NCI-H774 (cell line): ENCODE measurements around the gene RHD.
"Not testable (repeated sequence)": the region's sequence is repeated elsewhere in the genome, so short reads cannot be mapped to it uniquely, and the experiment has no call there.

Source experiments
- DNase-seq: peaks from one replicate; lab custom pipeline; 2025; lab: John Stamatoyannopoulos, UW

RHD gene

DNA sequence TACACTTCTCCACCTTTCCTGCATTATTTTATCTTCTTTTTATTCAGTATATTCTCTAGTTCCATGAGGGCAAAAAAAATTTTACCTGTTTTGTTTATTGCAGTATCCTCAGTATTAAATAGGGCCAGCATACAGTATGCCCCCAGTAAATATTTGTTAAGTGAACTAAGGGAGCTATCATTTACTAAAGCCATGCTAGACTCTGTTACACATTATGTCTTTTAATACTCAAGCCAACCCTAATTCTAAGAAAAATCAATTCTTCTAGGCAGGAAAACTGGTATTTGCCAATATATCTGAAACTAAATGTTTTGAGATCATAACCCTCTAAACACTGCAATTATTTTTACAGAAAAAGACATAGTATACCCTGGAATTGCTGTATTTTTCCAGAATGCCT lies 84.1 kb downstream of the RHD start:
- DNase-seq, result no peak

DNA sequence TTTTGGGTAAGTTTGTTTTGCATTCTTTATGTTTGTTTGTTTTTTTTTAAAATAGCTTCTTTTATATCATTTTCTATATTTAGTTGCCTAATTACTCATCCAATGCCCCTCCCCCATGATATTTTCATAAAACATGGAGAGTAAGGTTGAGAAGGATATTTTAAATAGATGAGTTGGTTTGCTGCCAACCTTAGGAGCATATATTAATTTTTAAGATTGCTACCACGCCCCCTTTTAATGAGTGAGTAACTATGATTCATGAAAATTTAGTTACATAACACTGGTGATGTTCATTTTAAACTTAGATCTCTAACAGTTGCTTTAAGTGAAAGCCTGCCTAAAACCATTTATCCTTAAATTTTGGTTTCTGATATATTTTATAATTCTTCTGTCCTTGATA lies 84.5 kb downstream of the RHD start:
- no peak for DNase-seq

DNA sequence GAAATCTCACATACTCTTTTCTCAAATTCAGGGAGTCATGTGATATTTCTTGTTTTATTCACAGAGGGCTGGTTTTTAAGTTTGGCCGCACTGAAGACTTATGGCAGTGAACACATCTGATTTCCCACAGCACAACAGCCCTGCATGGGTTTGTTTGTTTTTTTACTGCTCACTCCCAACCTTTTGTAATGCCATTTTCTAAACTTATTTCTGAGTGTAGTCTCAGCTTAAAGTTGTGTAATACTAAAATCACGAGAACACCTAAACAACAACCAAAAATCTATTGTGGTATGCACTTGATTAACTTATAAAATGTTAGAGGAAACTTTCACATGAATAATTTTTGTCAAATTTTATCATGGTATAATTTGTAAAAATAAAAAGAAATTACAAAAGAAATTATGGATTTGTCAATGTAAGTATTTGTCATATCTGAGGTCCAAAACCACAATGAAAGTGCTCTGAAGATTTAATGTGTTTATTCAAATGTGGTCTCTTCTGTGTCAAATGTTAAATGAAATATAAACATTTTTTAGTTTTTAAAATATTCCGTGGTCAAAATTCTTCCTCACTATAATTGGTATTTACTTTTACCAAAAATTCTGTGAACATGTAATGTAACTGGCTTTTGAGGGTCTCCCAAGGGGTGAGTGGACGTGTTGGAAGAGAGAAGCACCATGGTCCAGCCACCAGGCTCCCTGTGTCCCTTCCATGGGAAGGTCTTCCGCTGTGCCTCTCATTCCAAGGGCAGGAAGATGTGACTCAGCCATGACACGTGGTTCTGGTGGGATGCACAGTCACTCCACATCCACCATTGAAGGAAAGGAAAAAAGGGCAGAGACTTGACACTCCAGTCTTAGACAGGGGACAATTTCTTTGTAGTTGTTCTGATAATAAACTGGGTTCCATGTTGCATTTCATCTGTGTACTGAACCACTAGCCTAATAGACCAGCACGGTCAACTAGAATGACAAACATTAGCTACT lies 88.6 kb downstream of the RHD start:
- no peak for DNase-seq

DNA sequence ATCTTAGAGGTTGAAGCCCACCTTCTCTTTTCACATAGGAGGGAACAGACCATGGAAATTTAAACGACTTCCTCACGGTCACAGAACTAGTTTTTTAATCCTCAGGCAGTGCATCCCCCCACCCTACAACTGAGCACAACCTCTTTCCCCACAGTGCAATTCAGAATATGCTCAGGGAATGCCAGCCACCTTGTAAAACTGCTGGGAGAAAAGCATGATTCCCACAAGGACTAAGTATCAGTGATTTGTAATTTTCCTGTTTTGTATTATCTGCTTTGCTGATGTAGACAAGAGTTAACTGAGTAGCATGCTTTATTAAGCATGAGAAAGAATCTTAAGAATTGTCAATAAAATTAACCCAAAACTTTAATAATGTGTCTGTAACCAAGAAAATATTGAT lies 89.6 kb downstream of the RHD start:
- no peak for DNase-seq

DNA sequence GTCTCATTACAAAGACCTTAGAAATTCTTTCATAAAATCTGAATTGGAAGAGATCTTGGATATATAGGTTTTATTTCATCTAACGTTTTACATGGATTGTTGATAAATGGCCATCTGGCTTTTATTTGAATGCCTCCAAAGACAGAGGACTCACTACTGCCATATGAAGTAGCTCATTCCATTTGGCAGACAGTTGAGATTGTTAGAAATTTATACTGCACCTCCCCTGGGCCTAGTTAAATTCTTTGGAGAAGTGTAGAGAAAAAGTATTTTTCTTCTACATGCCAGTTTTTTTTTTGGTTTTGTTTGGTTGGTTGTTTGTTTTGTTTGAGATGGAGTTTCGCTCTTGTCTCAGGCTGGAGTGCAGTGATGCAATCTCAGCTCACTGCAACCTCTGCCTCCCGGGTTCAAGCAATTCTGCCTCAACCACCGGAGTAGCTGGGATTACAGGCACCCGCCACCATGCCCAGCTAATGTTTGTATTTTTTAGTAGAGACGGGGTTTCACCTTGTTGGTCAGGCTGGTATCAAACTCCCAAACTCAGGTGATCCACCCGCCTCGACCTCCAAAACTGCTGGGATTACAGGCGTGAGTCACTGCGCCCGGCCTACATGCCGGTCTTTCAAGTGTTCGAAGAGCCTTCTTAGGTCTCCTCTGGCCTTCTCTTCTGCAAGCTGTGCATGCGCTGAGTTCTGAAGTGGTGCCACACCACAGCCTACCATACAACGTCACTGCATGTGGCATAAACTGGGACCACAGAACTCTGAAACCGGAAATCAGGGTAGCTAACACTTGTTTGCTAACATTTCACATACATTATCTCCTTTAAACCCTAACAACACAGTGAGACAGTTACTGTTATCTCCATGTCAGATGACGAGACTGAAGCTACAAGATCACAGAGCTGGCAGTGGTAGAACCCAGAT lies 90.6 kb downstream of the RHD start:
- not testable (repeated sequence) for DNase-seq

DNA sequence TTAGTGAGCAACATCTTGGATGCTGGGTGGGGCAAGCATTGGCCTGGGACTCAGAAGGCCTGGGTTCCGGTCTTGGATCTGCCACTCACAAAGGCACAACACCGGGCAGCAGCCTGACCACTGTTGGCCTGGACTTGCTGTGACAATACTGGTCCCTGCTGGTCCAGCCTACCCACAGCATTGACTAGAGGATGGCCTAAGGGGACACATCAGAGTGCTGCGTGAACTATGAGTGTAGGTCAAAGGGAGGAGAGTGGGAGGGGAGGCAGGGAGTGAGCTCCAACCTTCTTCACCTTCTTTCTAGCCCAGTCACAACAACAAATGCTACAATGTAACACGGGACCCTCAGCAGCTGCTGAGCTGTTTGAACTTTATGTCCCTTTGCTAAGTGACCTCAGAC lies 96.9 kb downstream of the RHD start:
- DNase-seq, result no peak

DNA sequence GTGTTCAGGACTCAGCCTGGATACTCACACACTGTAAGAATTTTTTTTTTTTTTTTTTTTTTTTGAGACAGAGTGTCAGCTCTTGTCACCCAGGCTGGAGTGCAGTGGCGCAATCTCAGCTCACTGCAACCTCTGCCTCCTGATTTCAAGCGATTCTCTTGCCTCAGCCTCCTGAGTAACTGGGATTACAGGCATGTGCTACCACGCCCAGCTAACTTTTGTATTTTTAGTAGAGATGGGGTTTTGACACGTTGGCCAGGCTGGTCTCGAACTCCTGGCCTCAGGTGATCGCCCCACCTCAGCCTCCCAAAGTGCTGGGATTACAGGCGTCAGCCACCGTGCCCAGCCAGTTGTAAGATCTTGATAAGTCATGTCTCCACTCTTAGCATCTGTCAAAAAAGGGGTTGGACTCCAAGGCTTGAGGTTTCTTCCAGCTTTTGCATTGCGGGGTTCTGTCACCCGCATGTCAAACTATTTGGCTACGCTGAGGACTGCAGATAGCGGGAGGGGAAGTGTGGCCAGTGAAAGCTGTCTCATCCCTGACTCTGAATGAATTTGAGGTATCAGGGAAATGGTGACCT lies 97.5 kb downstream of the RHD start:
- not testable (repeated sequence) for DNase-seq

DNA sequence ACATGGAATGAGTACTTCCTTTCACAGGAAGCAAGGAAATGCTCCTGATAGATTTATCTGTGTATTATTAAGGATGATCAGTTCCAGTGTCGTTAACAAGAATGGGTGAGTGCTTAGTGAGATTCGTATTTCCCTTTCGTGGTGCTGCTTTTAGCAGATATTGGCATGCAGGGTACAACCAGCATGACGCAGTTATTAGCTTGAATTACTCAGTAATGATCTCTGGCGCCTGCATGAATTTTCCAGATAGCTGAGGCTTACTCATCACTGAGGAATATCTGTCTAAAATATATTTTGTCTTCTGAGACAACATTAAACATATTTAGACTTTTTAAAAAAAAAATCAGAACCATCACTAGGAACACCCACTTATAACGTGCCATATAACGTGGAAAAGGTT lies 99.4 kb downstream of the RHD start:
- DNase-seq, result not testable (repeated sequence)

DNA sequence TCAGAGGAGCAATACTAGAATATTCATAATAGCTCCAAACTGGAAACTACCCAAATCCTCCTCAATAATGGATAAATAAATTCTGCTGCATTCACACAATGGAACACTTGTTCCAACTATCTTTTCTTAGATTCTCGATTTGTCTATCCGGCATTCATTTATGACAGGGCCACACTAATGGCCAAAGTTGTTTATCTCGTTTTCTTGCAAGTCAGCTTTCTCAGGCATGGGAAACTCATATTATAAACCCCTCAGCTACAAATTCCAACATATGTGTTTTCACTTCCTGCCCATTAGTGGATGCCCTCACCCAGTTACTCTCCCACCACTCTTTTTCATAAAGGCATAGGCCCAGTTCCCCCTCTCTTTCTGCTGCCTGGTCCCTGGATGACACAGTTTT lies 106.1 kb downstream of the RHD start:
- not testable (repeated sequence) for DNase-seq
